OCI-LY3 (cell line): ENCODE data around the gene CAVIN1.
"Not testable (repeated sequence)": the region's sequence is repeated elsewhere in the genome, so short reads cannot be mapped to it uniquely, and the experiment has no call there.

ENCODE experiments used
- CTCF ChIP-seq: fragments of 200-600, 300-600 bp; sonication (generic); IDR thresholded peaks from 2 replicates; pipeline ENCODE4 v1.5.1; 2014; ENCODE audit warnings: antibody characterized with exemption, low read length, low read depth
- EZH2phosphoT487 ChIP-seq: fragments of 200-600 bp; shearing (Covaris generic); IDR thresholded peaks from 2 replicates; pipeline ENCODE4 v1.6.1; 2018; ENCODE audit warnings: antibody characterized with exemption, mixed run types, low read depth

- not testable (repeated sequence) for TF ChIP-seq CTCF, EZH2phosphoT487
Measured at GRCh38 chr17:42451270-42451669, 28.2 kb upstream of the CAVIN1 start.
